Fibroblast of mammary gland (primary cell): ENCODE data around the gene KIF19.

Experiments
- DNase-seq: peaks from one replicate; pipeline ENCODE4 v3.0.0-alpha.2; 2010; ENCODE audit warnings: low read depth
- H3K4me3 ChIP-seq: 2 replicates; pipeline ENCODE4 v1.5.1; 2011; ENCODE audit warnings: low read depth, mild to moderate bottlenecking, low read length, moderate library complexity; ENCODE audit not compliant: control insufficient read depth
- CTCF ChIP-seq: conservative IDR thresholded peaks from 2 replicates; pipeline ENCODE4 v1.5.1; 2011; ENCODE audit warnings: low read depth, low read length, inconsistent platforms; ENCODE audit not compliant: control insufficient read depth, insufficient read depth

Gene KIF19

DNA sequence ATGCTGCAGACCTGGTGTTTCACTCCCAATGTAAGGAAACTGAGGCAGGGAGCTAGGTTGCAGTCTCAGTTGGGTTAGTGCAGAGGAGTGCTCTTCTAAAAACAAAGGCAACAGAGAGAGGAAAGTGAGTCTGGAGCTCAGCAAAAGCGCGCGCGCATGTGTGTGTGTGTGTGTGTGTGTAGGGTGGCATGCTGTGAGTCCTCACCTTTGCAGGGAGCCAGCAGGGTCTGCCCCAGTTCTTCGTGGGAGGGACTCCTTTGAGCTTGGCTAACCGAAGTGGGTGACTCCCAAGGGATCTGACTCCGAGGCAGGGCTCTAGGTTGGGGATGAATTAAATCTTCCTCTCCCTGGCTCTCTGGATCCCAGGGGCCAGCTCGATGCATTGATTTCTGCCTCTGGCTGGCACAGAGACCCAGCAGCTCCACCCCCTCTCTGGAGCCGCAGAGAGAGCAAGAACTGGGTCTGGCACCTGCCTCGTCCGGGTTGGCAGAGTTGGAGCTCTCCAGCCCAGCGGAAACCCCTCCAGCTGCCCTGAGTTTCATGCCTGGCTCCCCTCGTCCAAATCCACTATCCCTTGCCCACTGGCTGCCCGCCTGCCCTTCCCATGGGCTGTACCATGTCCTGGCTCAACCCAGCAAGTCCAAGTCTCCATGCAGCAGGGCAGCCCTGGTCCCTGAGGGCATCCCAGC, 36.9 kb downstream of the KIF19 start:
- H3K4me3 ChIP-seq = no peak overlapping the region
- DNase-seq = no peak
- no peak for TF ChIP-seq CTCF

DNA sequence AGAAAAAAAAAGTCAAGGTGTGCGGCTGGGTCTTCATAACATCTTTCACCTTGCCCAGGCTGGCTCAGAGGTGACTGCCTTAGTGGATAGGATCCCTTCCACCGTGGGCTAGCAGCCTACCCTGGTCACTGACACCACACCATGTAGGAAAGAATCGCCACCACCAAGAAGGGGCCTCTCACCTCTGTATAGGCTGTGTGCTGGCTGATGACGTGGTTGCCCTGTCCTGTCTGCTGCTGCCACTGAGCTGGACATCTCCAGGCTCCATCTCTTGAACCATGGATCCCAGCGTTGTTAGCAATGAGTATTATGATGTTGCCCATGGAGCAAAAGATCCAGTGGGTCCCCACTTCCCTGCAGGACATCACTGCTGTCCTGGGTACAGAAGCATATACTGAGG, 41.2 kb downstream of the KIF19 start, which contains the start of gene GPR142:
Gene GPR142, plus strand, starts transcription at position 301 of the 400 bp plus-strand sequence. CDS start 2,035 bp downstream, outside the sequence.
- no peak within 1 kb of the TSS for H3K4me3 ChIP-seq
- no peak for DNase-seq

DNA sequence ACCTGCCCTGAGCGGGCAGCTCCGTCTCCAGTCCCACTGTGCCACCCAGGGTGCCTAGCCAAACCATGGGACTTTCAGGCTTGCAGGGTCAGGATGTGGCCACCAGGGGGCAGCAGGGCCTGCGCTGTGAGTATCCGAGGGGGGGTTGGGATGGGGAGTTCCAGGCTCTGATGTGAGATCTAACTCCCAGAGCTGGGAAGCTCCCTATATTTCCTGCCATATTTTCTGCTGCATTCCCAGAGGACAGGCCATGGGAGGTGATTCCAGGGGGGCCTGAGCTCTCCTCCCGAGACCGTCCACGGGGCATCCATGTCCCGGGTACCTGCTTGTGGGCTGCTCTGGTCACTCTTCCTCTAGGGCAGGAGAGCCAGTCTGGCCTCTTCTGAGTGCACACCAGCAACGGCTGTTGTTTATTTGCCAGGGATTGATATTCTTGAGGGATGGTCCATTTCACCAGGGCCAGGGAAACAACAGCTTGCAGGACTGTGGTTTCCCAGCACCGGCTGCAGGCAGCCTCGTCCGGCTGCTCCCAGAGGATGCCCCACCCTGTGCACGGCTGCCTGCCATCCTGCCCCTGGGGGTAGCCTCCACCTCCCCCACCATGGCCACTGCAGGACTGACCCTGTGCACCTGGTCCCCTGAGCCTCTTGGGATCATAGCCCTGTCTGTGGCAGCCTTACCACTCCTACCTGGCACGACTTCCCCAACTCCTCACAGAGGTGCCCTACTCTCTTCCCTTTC, 42.5 kb downstream of the KIF19 start:
- peak; percentile 52 for DNase-seq
- H3K4me3 ChIP-seq = no peak overlapping the region
- TF ChIP-seq CTCF = peak; percentile 90

More for the DNA sequence above, 41.2 kb downstream of the KIF19 start, which contains the start of gene GPR142:
- no peak for TF ChIP-seq CTCF

- no peak overlapping the region for H3K4me3 ChIP-seq
- DNase-seq = no peak
- TF ChIP-seq CTCF = no peak
Measured at GRCh38 chr17:74369221-74369620, 43.2 kb downstream of the KIF19 start.

DNA sequence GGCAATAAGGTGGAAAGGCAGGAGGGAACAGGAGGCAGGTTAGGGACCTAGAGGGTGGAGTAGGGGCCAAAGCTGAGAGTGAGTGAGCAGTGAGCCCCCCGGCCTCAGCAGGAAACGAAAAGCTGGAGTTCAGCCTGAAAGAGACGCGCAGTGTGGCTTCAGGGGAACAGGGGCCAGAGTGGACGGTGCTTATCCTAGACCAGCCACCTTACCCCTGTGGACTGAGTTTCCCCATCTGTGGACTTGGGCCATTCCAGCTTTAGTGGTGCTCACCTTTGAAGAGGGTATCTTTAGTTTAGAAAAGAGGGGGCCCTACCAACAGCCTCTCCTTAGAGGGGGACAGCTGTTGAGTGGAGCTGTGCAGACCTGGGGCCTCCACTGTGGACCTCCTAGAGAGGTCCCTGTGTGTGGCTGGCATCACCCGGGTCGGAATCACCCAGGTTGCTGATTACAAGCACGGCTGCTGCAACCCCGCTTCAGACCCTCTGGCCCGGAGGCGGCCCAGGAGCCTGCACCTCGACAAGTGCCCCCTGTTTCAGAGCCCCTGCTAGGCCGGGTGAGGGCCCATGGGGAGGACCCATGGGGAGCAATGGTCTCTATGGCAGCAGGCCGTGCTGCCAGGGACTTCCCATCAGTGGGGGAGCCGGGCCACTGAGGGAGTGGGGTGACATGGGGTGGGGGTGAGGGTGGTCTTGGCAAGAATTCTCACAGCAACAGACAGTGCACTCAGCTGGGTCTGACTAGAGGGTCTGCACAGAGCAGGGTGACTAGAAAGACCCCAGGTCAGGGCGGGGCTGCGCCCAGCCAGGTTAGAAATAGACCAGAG, 43.9 kb downstream of the KIF19 start:
- no peak for DNase-seq
- no peak overlapping the region for H3K4me3 ChIP-seq
- TF ChIP-seq CTCF = no peak

- no peak for TF ChIP-seq CTCF
- H3K4me3 ChIP-seq = no peak overlapping the region
- no peak for DNase-seq
Measured at GRCh38 chr17:74371653-74372147, 45.7 kb downstream of the KIF19 start.
